Stimulated activated CD4-positive, alpha-beta T cell treated with anti-CD3 and anti-CD28 coated beads, Interleukin-2, amount 100 ng/mL, for 24 hours (primary cell): Measurements from ENCODE around the gene SCEL.

Source experiments
- DNase-seq, 2 donors: peaks; one replicate each; pipeline ENCODE4 v3.0.0-alpha.2; 2020

Gene SCEL

DNA sequence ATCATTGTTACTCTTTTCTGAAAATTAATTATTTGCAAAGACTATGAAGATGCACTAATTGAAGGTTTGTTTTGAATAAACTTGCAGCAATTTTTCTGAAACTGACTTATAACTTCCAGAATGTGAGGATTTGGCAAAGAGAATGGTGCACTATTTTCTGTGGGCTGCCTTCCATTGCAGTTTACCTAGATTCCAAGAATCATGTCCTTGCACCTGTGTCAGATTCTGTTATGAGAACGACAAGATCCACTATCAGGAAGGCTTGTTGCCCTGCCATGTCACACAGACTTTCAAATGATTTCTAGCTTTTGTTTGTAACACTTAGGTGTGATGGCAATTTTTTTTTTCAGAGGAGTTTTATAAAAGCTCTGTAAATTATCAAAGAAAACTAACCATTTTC is 156.4 kb downstream of the SCEL start:
- no peak for DNase-seq

DNA sequence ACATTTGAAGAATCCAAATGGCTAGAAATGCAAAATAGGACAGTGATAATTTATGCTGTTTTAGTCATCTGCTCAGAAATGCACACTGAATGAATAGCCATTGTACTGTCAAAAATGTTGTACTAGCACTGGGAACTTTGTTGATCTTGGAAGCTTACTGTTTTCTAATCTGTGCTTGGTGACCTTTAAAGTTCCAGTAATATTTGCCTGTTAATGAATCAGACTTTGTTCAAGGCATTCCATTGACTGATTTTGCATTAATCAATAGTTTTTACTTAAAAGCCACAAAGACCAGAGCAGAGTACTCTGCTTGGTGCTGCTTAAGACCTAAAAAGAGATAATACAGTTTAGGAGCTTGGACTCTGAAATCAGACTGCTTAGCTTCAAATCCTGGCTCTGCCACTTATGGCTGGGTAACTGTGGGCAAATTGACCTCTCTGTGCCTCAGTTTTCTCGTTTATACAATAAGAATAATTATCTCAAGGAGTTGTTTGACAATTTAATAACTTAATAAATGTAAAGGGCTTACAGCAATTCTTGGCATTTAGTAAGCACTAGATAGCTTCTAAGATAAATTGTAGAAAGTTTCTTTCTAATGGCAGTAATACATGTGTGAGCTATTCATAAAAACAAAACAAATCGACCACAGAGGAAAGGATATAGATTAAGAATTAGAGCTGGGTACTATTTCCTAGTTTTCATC is 157.4 kb downstream of the SCEL start:
- no peak for DNase-seq

DNA sequence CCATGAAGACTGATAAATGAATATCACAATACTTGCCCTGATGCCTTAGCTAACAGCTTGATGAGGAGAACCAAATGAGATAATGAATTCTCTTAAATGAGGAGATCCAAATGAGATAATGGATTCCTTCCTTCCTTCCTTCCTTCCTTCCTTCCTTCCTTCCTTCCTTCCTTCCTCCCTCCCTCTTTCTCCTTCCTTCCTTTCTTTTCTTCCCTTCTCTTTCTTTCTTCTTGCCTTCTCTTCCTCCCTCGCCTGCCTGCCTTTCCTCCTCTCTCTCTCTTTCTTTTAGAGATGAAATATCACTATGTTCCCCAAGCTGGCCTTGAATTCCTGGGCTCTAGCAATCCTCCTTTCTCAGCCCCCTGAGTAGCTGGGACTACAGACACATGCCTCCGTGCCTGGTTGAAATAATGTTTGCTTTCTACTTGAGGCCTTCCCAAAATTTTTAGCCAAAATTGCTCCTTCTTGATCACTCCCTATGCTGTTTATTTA is 158.0 kb downstream of the SCEL start:
- DNase-seq, result no peak
